GM19468 (cell line): ENCODE results near the gene ARHGAP9.
A peak's percentile ranks its signal among the peaks of the same experiment; 100 is the strongest.

ENCODE experiments used
- ATAC-seq: cut with Tn5 transposase; IDR thresholded peaks from one replicate; pipeline ENCODE4 v1.9.1; 2021; ENCODE audit warnings: mild to moderate bottlenecking, moderate library complexity, moderate number of reproducible peaks; ENCODE audit not compliant: unreplicated experiment; ENCODE audit errors: extremely low read depth

The ARHGAP9 gene

GRCh38 chr12:57479376-57480115, at the start of gene ARHGAP9:
Gene ARHGAP9 (minus strand): TSS chr12:57479866. CDS start chr12:57479406, 460 bp downstream.
- ATAC-seq, result no peak

GRCh38 chr12:57528831-57529555, 49.3 kb upstream of the ARHGAP9 start:
- ATAC-seq, result no peak

GRCh38 chr12:57528176-57528575, 48.5 kb upstream of the ARHGAP9 start:
- no peak for ATAC-seq

- no peak for ATAC-seq
Observed at GRCh38 chr12:57527184-57527583, 47.5 kb upstream of the ARHGAP9 start.

- no peak for ATAC-seq
Observed at GRCh38 chr12:57526477-57527126, 46.9 kb upstream of the ARHGAP9 start.

- no peak for ATAC-seq
Observed at GRCh38 chr12:57525615-57526383, 46.1 kb upstream of the ARHGAP9 start.

- ATAC-seq, result no peak
Observed at GRCh38 chr12:57524814-57525614, 45.3 kb upstream of the ARHGAP9 start.

GRCh38 chr12:57523706-57524614, 44.3 kb upstream of the ARHGAP9 start:
- no peak for ATAC-seq

- ATAC-seq, result no peak
Observed at GRCh38 chr12:57522887-57523705, 43.4 kb upstream of the ARHGAP9 start.

- peak; percentile 14 for ATAC-seq
Observed at GRCh38 chr12:57522011-57522886, 42.6 kb upstream of the ARHGAP9 start, which contains the start of gene MBD6. Gene MBD6 (plus strand): TSS chr12:57522824. CDS start chr12:57524304, 1,480 bp downstream.

- no peak for ATAC-seq
Observed at GRCh38 chr12:57521525-57522010, 41.9 kb upstream of the ARHGAP9 start.

- ATAC-seq, result peak; percentile 50
Observed at GRCh38 chr12:57520053-57520818, 40.6 kb upstream of the ARHGAP9 start, which contains the start of gene DDIT3. Gene DDIT3 (minus strand): TSS chr12:57520514. CDS start chr12:57517406, 3,108 bp downstream.

- no peak for ATAC-seq
Observed at GRCh38 chr12:57519796-57520052, 40.1 kb upstream of the ARHGAP9 start.

- no peak for ATAC-seq
Observed at GRCh38 chr12:57518920-57519795, 39.5 kb upstream of the ARHGAP9 start.
